Endothelial cell of umbilical vein (primary cell): ENCODE measurements around the gene RPL37A. TPM values are rescaled to one million over a fixed set of nuclear protein-coding genes. Genes with fewer than 3 reads are reported as not detected.

Source experiments
- BruUV-seq: library from RNA; stranded (reverse); fragments of 400-500 nt; replicated peaks from 2 replicates; lab custom pipeline; 2021; lab: Mats Ljungman, UMichigan
- CTCF ChIA-PET: fragments of 300-600, 350-600 bp; sonication (Branson Sonifier 250); formaldehyde crosslinking; loops from one replicate; lab custom pipeline; 2021; ENCODE audit warnings: antibody characterized with exemption, inconsistent platforms; lab: Charles Lee
- POLR2A ChIA-PET: fragments of 300-600, 350-600 bp; sonication (Branson Sonifier 250); formaldehyde crosslinking; loops from one replicate; lab custom pipeline; 2021; ENCODE audit warnings: antibody characterized with exemption, inconsistent platforms; lab: Charles Lee
- DNase-seq: peaks from one replicate; pipeline ENCODE4 v3.0.0-alpha.2; 2011; ENCODE audit warnings: low read depth, low spot score
- FAIRE-seq: peaks from 2 replicates; lab custom pipeline; 2011; peaks lifted over from hg19 to GRCh38; lab: Jason Lieb, UNC
- H2AFZ ChIP-seq: 2 replicates; pipeline ENCODE4 v1.6.0; 2012; ENCODE audit warnings: low read depth, low read length, control low read depth, inconsistent platforms
- H3K27ac ChIP-seq: 2 replicates; pipeline ENCODE4 v1.5.1; 2011; ENCODE audit warnings: low read depth, mild to moderate bottlenecking, control low read depth, low read length, moderate library complexity; ENCODE audit not compliant: insufficient read depth
- H3K27me3 ChIP-seq, 2 experiments: 2 replicates each; pipeline versions ENCODE4 v1.6.0 to v1.6.1; 2011; ENCODE audit warnings: low read length in 2 of 2, mixed read lengths in 1 of 2; ENCODE audit not compliant: control insufficient read depth in 2 of 2, insufficient read depth in 2 of 2
- H3K36me3 ChIP-seq, 2 experiments: 2 replicates in 1 of 2; 3 replicates in 1 of 2; pipeline ENCODE4 v1.5.1; 2011; ENCODE audit warnings: low read length in 2 of 2, mild to moderate bottlenecking in 1 of 2, moderate library complexity in 1 of 2; ENCODE audit not compliant: control insufficient read depth in 2 of 2, insufficient read depth in 2 of 2; ENCODE audit errors: extremely low read depth in 1 of 2
- H3K4me1 ChIP-seq: 3 replicates; pipeline ENCODE4 v1.5.1; 2011; ENCODE audit warnings: mild to moderate bottlenecking, low read length; ENCODE audit not compliant: control insufficient read depth, insufficient read depth; ENCODE audit errors: extremely low read depth
- H3K4me2 ChIP-seq: 2 replicates; pipeline ENCODE4 v1.6.1; 2011; ENCODE audit warnings: low read length, control low read depth, mixed read lengths; ENCODE audit not compliant: insufficient read depth
- H3K4me3 ChIP-seq, 3 experiments: fragments of 200-600 bp in 1 of 3; sonication (generic), shearing (Covaris generic) in 1 of 3; replicated peaks in 1 of 3; 2 replicates each; pipeline ENCODE4 v1.5.1; 2011 to 2016; ENCODE audit warnings: control low read depth in 3 of 3, low read length in 3 of 3, mild to moderate bottlenecking in 2 of 3, inconsistent platforms in 1 of 3, low read depth in 1 of 3, moderate library complexity in 1 of 3; ENCODE audit not compliant: insufficient read depth in 1 of 3
- H3K79me2 ChIP-seq: 2 replicates; pipeline ENCODE4 v1.6.0; 2012; ENCODE audit warnings: low read length, inconsistent platforms; ENCODE audit not compliant: control insufficient read depth, insufficient read depth
- H3K9ac ChIP-seq: replicated peaks from 2 replicates; pipeline ENCODE3; 2011; ENCODE audit warnings: low read length, control low read depth; ENCODE audit not compliant: insufficient read depth; ENCODE audit errors: extremely low read depth
- H3K9me1 ChIP-seq: replicated peaks from 3 replicates; pipeline ENCODE4 v1.6.0; 2011; ENCODE audit warnings: mild to moderate bottlenecking, low read length; ENCODE audit not compliant: control insufficient read depth, insufficient read depth; ENCODE audit errors: extremely low read depth
- H3K9me3 ChIP-seq: replicated peaks from 2 replicates; pipeline ENCODE4 v1.5.1; 2012; ENCODE audit warnings: low read length, inconsistent platforms; ENCODE audit not compliant: control insufficient read depth, insufficient read depth
- H4K20me1 ChIP-seq: replicated peaks from 2 replicates; pipeline ENCODE3; 2011; ENCODE audit warnings: mild to moderate bottlenecking, low read length; ENCODE audit not compliant: control insufficient read depth, insufficient read depth; ENCODE audit errors: extremely low read depth
- EZH2 ChIP-seq: IDR thresholded peaks from 2 replicates; pipeline ENCODE4 v1.6.1; 2012; ENCODE audit warnings: borderline replicate concordance, low read depth, mild to moderate bottlenecking, moderate library complexity, low read length, inconsistent platforms; ENCODE audit not compliant: severe bottlenecking
- FOS ChIP-seq: IDR thresholded peaks from 2 replicates; pipeline ENCODE4 v1.6.1; 2011; ENCODE audit warnings: mild to moderate bottlenecking, low read length, moderate library complexity, borderline replicate concordance; ENCODE audit not compliant: insufficient read depth
- GATA2 ChIP-seq: IDR thresholded peaks from 2 replicates; pipeline ENCODE4 v1.7.0; 2011; ENCODE audit warnings: low read depth, mild to moderate bottlenecking, moderate library complexity, mixed read lengths, low read length; ENCODE audit not compliant: insufficient read length, insufficient read depth
- JUN ChIP-seq: IDR thresholded peaks from 2 replicates; pipeline ENCODE4 v1.6.1; 2011; ENCODE audit warnings: borderline replicate concordance, low read depth; ENCODE audit not compliant: insufficient read length, insufficient read depth
- MAX ChIP-seq: IDR thresholded peaks from 2 replicates; pipeline ENCODE4 v1.6.1; 2011; ENCODE audit not compliant: insufficient read depth, insufficient read length
- MYC ChIP-seq: IDR thresholded peaks from one replicate; pipeline ENCODE4 v1.6.1; 2011; ENCODE audit warnings: mild to moderate bottlenecking, low read depth, low read length
- POLR2A ChIP-seq: IDR thresholded peaks from 2 replicates; pipeline ENCODE4 v1.6.1; 2012; ENCODE audit warnings: low read depth, mild to moderate bottlenecking, control low read depth, low read length
- POLR2AphosphoS5 ChIP-seq: IDR thresholded peaks from 2 replicates; pipeline ENCODE4 v1.6.1; 2012; ENCODE audit warnings: low read depth, mild to moderate bottlenecking, control low read depth, low read length, moderate library complexity; ENCODE audit not compliant: insufficient read depth
- dilution Hi-C: fragments of 300-500 bp; cut with MboI; formaldehyde crosslinking; loops from one replicate; pipeline ENCODE4 v1.15.0; 2019; ENCODE audit warnings: low sequenced_read_pairs; ENCODE audit not compliant: extremely low pct_ligation_motif_present
- intact Hi-C: fragments of 100-400 bp; cut with micrococcal nuclease; formaldehyde crosslinking; loops from one replicate; pipeline ENCODE4 v1.10.0; 2022
- polyA plus RNA-seq, 4 experiments: library from polyadenylated mRNA; depleted of rRNA in 3 of 4; stranded (reverse) in 3 of 4; unstranded in 1 of 4; fragments of >200 nt; gene quantifications; 2 replicates each; pipeline versions ENCODE4 v1.2.1 to v1.2.3, GENCODE V29; 2011 to 2012; ENCODE audit warnings: missing spikeins in 1 of 4
- total RNA-seq: library from RNA; stranded (reverse); gene quantifications from 2 replicates; pipeline ENCODE4 v1.2.3, GENCODE V29; 2021
- TF ChIP-seq, protein P1 (sequence below), 2 donors: IDR thresholded peaks; 1 replicate in 1 of 2; 2 replicates in 1 of 2; pipeline ENCODE4 v1.5.1; 2011; ENCODE audit warnings: low read length in 2 of 2, mild to moderate bottlenecking in 2 of 2, moderate library complexity in 2 of 2, control low read depth in 1 of 2, inconsistent platforms in 1 of 2, low read depth in 1 of 2; ENCODE audit not compliant: insufficient read depth in 1 of 2; ENCODE audit errors: extremely low read depth in 1 of 2

RPL37A gene
- total and polyA plus RNA-seq, 2 donors (not counting 3 experiments of a cell fraction or from before 2014, with no cell fraction given): 1,889 to 2,628 TPM

GRCh38 chr2:216485237-216485636, 13.4 kb upstream of the RPL37A start:
- Histone ChIP-seq H3K79me2 (no peaks in the 10 kb centered on the region), H3K27ac (no peak overlapping the region), H3K27me3 (no peaks in the 10 kb centered on the region), H4K20me1 (no peaks in the 10 kb centered on the region), H3K9me3 (no peaks in the 10 kb centered on the region), H3K9me1 (no peaks in the 10 kb centered on the region), H3K9ac (no peak overlapping the region), H3K4me1 (peaks cover 19% of the 10 kb centered on the region), H3K4me2 (no peak overlapping the region), H3K4me3 (no peak overlapping the region), H3K36me3 (peaks cover 0 to 6% of the 10 kb centered on the region in 2 experiments), H2AFZ (no peak overlapping the region)
- POLR2A ChIA-PET: interaction anchor here (1.1 kb wide), 1 partner anchor 13 kb away, joined by 4 read pairs; the partner anchor contains the start of gene RPL37A
- no TSS peak for BruUV-seq
- TF ChIP-seq, protein P1, sequence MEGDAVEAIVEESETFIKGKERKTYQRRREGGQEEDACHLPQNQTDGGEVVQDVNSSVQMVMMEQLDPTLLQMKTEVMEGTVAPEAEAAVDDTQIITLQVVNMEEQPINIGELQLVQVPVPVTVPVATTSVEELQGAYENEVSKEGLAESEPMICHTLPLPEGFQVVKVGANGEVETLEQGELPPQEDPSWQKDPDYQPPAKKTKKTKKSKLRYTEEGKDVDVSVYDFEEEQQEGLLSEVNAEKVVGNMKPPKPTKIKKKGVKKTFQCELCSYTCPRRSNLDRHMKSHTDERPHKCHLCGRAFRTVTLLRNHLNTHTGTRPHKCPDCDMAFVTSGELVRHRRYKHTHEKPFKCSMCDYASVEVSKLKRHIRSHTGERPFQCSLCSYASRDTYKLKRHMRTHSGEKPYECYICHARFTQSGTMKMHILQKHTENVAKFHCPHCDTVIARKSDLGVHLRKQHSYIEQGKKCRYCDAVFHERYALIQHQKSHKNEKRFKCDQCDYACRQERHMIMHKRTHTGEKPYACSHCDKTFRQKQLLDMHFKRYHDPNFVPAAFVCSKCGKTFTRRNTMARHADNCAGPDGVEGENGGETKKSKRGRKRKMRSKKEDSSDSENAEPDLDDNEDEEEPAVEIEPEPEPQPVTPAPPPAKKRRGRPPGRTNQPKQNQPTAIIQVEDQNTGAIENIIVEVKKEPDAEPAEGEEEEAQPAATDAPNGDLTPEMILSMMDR (IDR thresholded peaks at IDR 0.05; ENCODE audit: extremely low read depth in 1 of 2, insufficient read depth in 1 of 2, low read depth in 1 of 2, low read length in 2 of 2): no peak
- TF ChIP-seq EZH2 (no peak), JUN (no peak), POLR2A (no peak), POLR2AphosphoS5 (no peak), GATA2 (no peak), MAX (no peak), FOS (no peak), MYC (no peak)
- dilution Hi-C loops: no loop called here
- intact Hi-C loops: no loop called here
- DNase-seq: no peak
- CTCF ChIA-PET: no interaction called here
- FAIRE-seq: no peak
